ENCODE results near the gene ZNRF1. TPM values are rescaled to one million over a fixed set of nuclear protein-coding genes. Genes with fewer than 3 reads are reported as not detected.

ZNRF1 gene
- total and polyA plus RNA-seq, 2 of the 13 experiments (the other 11 are each of a cell fraction or from before 2014, with no cell fraction given) = 43.9 to 58.7 TPM

DNA sequence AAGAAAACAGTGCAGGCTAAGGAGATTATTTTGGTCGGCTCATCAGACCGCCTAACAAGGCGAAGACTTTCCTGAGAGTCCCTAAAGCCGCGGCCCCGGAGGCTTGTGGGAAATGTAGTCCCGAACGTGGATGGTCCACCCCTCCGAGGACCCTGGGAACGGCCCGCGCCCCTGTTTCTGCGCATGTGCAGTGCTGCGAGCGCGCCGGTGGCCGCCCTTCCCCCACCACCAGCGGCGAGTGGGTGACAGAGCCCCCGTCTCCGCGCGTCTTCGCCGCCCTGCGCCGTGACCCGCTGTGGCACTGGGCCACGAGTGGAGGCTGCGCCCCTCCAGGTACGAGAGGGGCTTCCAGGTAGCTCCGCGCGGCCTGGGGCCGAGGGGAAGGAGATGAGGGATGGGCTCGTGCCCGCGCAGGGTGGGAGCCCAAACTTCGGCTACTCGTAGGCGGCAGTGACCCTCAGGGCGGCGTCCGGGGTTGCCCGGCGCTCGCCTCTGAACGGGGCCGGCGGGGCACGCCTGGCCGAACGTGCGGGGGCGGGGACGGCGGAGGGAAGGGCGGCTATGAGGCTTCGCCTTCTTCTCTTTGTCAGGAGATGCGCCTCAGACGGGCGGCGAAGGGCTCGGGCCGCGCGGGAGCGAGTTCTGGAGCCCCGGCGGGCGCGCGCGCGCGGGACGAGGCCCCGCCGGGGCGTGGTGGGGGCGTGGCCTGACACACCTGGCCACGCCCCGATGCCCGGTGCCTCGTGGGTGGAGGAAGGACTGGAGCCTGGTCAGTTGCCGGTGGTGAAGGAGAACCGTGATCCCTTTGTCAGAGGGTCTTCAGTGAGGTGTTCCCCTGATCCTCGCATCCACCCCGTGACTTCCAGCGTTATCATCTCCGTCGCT lies 149.7 kb downstream of the ZNRF1 start, which contains the start of gene ZFP1 (continued):
- TF ChIP-seq, protein P1, sequence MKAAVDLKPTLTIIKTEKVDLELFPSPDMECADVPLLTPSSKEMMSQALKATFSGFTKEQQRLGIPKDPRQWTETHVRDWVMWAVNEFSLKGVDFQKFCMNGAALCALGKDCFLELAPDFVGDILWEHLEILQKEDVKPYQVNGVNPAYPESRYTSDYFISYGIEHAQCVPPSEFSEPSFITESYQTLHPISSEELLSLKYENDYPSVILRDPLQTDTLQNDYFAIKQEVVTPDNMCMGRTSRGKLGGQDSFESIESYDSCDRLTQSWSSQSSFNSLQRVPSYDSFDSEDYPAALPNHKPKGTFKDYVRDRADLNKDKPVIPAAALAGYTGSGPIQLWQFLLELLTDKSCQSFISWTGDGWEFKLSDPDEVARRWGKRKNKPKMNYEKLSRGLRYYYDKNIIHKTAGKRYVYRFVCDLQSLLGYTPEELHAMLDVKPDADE (CRISPR knock-in tag; IDR thresholded peaks at IDR 0.05) = peak; percentile 64; the same call in 1 of the 2 replicates
- no peak; the same call in 1 of the 2 replicates for TF ChIP-seq ZSCAN21 (CRISPR knock-in tag; IDR thresholded peaks at IDR 0.05; ENCODE audit: borderline replicate concordance)
- TF ChIP-seq CSRNP1 (CRISPR knock-in tag; IDR thresholded peaks at IDR 0.05) = peak; percentile 52; the same call in 1 of the 2 replicates
- no peak for TF ChIP-seq ZNF672 (CRISPR knock-in tag; IDR thresholded peaks at IDR 0.05)
- TF ChIP-seq CHD2 (IDR thresholded peaks at IDR 0.05; ENCODE audit: low read depth, low read length) = peak; percentile 80
- TF ChIP-seq ZFP91 (CRISPR knock-in tag; IDR thresholded peaks at IDR 0.05; ENCODE audit: borderline replicate concordance) = peak; percentile 93; the same call in 1 of the 2 replicates
- TF ChIP-seq, protein P2, sequence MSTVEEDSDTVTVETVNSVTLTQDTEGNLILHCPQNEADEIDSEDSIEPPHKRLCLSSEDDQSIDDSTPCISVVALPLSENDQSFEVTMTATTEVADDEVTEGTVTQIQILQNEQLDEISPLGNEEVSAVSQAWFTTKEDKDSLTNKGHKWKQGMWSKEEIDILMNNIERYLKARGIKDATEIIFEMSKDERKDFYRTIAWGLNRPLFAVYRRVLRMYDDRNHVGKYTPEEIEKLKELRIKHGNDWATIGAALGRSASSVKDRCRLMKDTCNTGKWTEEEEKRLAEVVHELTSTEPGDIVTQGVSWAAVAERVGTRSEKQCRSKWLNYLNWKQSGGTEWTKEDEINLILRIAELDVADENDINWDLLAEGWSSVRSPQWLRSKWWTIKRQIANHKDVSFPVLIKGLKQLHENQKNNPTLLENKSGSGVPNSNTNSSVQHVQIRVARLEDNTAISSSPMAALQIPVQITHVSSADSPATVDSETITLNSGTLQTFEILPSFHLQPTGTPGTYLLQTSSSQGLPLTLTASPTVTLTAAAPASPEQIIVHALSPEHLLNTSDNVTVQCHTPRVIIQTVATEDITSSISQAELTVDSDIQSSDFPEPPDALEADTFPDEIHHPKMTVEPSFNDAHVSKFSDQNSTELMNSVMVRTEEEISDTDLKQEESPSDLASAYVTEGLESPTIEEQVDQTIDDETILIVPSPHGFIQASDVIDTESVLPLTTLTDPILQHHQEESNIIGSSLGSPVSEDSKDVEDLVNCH (CRISPR knock-in tag; IDR thresholded peaks at IDR 0.05) = no peak
- no peak for TF ChIP-seq CEBPG (CRISPR knock-in tag; IDR thresholded peaks at IDR 0.05)
- peak; percentile 67 for TF ChIP-seq PAXIP1 (CRISPR knock-in tag; conservative IDR thresholded peaks at IDR 0.05)
- TF ChIP-seq ZNF512B (CRISPR knock-in tag; IDR thresholded peaks at IDR 0.05; ENCODE audit: borderline replicate concordance) = peak; percentile 87
- TF ChIP-seq GFI1 (CRISPR knock-in tag; IDR thresholded peaks at IDR 0.05; ENCODE audit: borderline replicate concordance) = no peak
- TF ChIP-seq KDM6A (CRISPR knock-in tag; IDR thresholded peaks at IDR 0.05; ENCODE audit: low read depth) = no peak

All from HepG2 (cell line).